GM12878 (cell line): ENCODE results near the gene SMG6. TPM values are rescaled to one million over a fixed set of nuclear protein-coding genes. Genes with fewer than 3 reads are reported as not detected.

Experiments used
- ATAC-seq: fragments of 200-7000 bp; cut with Tn5 transposase; 3 replicates; pipeline ENCODE4 v1.9.1; 2020; ENCODE audit warnings: mild to moderate bottlenecking, moderate library complexity
- BruUV-seq: library from RNA; stranded (reverse); fragments of 400-500 nt; replicated peaks from 2 replicates; lab custom pipeline; 2021; lab: Mats Ljungman, UMichigan
- CTCF ChIA-PET: fragments of 300-600 bp; sonication (Branson Sonifier 250); formaldehyde crosslinking; extraction: SDS; loops from one replicate; lab custom pipeline; 2021; ENCODE audit warnings: inconsistent platforms; lab: Yijun Ruan, JAX
- POLR2A ChIA-PET: fragments of 350-600 bp; formaldehyde crosslinking; extraction: SDS; loops from one replicate; lab custom pipeline; 2021; ENCODE audit warnings: inconsistent platforms; lab: Charles Lee
- RAD21 ChIA-PET: fragments of 300-600 bp; sonication (Branson Sonifier 250); formaldehyde crosslinking; loops from one replicate; lab custom pipeline; 2023; ENCODE audit warnings: antibody characterized with exemption; ENCODE audit not compliant: unreplicated experiment; lab: Charles Lee
- SMC1A ChIA-PET: fragments of 300-600 bp; sonication (Branson Sonifier 250); formaldehyde crosslinking; loops from one replicate; lab custom pipeline; 2023; ENCODE audit not compliant: unreplicated experiment, uncharacterized antibody; lab: Charles Lee
- DNase-seq: peaks from one replicate; pipeline ENCODE4 v3.0.0-alpha.2; 2011; ENCODE audit warnings: low read depth, low spot score
- FAIRE-seq: peaks from 3 replicates; lab custom pipeline; 2011; peaks lifted over from hg19 to GRCh38; lab: Jason Lieb, UNC
- H2AFZ ChIP-seq: 2 replicates; pipeline ENCODE4 v1.6.0; 2011; ENCODE audit warnings: low read depth, low read length, control low read depth; ENCODE audit not compliant: control insufficient read depth
- H3K27ac ChIP-seq: 2 replicates; pipeline ENCODE4 v1.5.1; 2011; ENCODE audit warnings: control low read depth; ENCODE audit not compliant: control insufficient read depth, insufficient read depth
- H3K27me3 ChIP-seq, 2 experiments: replicated peaks in 1 of 2; 2 replicates each; pipeline versions ENCODE4 v1.6.0 to v1.6.1; 2011; ENCODE audit warnings: low read length in 1 of 2; ENCODE audit not compliant: control insufficient read depth in 2 of 2, insufficient read depth in 2 of 2
- H3K36me3 ChIP-seq, 2 experiments: 2 replicates each; pipeline ENCODE4 v1.5.1; 2011; ENCODE audit warnings: low read length in 1 of 2; ENCODE audit not compliant: control insufficient read depth in 2 of 2, insufficient read depth in 2 of 2
- H3K4me1 ChIP-seq: 2 replicates; pipeline ENCODE4 v1.6.1; 2011; ENCODE audit warnings: mild to moderate bottlenecking, low read length, moderate library complexity, mixed read lengths; ENCODE audit not compliant: control insufficient read depth, insufficient read depth
- H3K4me2 ChIP-seq: 2 replicates; pipeline ENCODE4 v1.6.0; 2011; ENCODE audit warnings: control low read depth; ENCODE audit not compliant: control insufficient read depth, insufficient read depth
- H3K4me3 ChIP-seq: fragments of 200-600 bp; sonication (generic); 2 replicates; pipeline ENCODE4 v1.5.1; 2016
- H3K79me2 ChIP-seq: 2 replicates; pipeline ENCODE4 v1.6.0; 2011; ENCODE audit warnings: low read length; ENCODE audit not compliant: control insufficient read depth, insufficient read depth
- H3K9ac ChIP-seq: 2 replicates; pipeline ENCODE4 v1.8.0; 2011; ENCODE audit warnings: low read length, control low read depth, mixed read lengths; ENCODE audit not compliant: control insufficient read depth, insufficient read depth
- H3K9me3 ChIP-seq: replicated peaks from 3 replicates; pipeline ENCODE4 v1.5.1; 2011; ENCODE audit warnings: mild to moderate bottlenecking, low read length; ENCODE audit not compliant: control insufficient read depth, insufficient read depth
- H4K20me1 ChIP-seq: 2 replicates; pipeline ENCODE4 v1.6.0; 2011; ENCODE audit not compliant: control insufficient read depth, insufficient read depth
- CHD4 ChIP-seq: fragments of 200-600 bp; sonication (generic); IDR thresholded peaks from 2 replicates; pipeline ENCODE4 v1.6.1; 2016; ENCODE audit warnings: mild to moderate bottlenecking
- CUX1 ChIP-seq: IDR thresholded peaks from 2 replicates; pipeline ENCODE4 v1.6.1; 2012; ENCODE audit warnings: improper control_type of control experiment, low read depth, low read length; ENCODE audit not compliant: insufficient replicate concordance
- GABPA ChIP-seq: IDR thresholded peaks from 2 replicates; pipeline ENCODE4 v1.6.1; 2014; ENCODE audit warnings: antibody characterized with exemption, low read depth, mild to moderate bottlenecking, inconsistent platforms
- USF1 ChIP-seq: IDR thresholded peaks from 2 replicates; pipeline ENCODE4 v1.6.1; 2011; ENCODE audit warnings: borderline replicate concordance, low read depth, mild to moderate bottlenecking, moderate library complexity, mixed read lengths, low read length; ENCODE audit not compliant: insufficient read depth; ENCODE audit errors: extremely low read length
- ZNF622 ChIP-seq: fragments of 450-650 bp; IDR thresholded peaks from 2 replicates; pipeline ENCODE4 v1.6.1; 2017; ENCODE audit warnings: mild to moderate bottlenecking, inconsistent platforms
- ZZZ3 ChIP-seq: IDR thresholded peaks from 2 replicates; pipeline ENCODE4 v1.6.1; 2011; ENCODE audit warnings: low read depth; ENCODE audit not compliant: control insufficient read depth, insufficient read length
- WGBS: methylation state at CpG from one replicate; pipeline ENCODE4 v1.1.6; 2016; ENCODE audit warnings: low lambda C conversion rate; ENCODE audit not compliant: insufficient replicate concordance, insufficient coverage; ENCODE audit errors: missing lambda C conversion rate; 5-methylcytosine and 5-hydroxymethylcytosine counted together
- in situ Hi-C: fragments of 300-500 bp; cut with MboI; formaldehyde crosslinking; loops from 9 replicates; pipeline ENCODE4 v1.14.3; 2018; ENCODE audit warnings: mixed read lengths
- intact Hi-C: fragments of 100-400 bp; cut with micrococcal nuclease; formaldehyde crosslinking; loops from one replicate; pipeline ENCODE4 v1.14.2; 2022; ENCODE audit not compliant: unreplicated experiment
- polyA plus RNA-seq, 11 experiments: library from polyadenylated mRNA; depleted of rRNA in 4 of 11; unstranded in 6 of 11; stranded (reverse) in 5 of 11; fragments of >200 nt; fragmentation: Nextera tagmentation in 4 of 11; fragmentation: Illumina TruSeq in 1 of 11; extraction: Ambion mirVana in 4 of 11; extraction: Trizol in 1 of 11; gene quantifications; 1 replicate in 1 of 11; 2 replicates in 10 of 11; pipeline versions ENCODE4 v1.2.1 to v1.2.3, GENCODE V29; 2011 to 2016; ENCODE audit warnings: inconsistent platforms in 2 of 11, missing spikeins in 2 of 11, low read depth in 1 of 11
- total RNA-seq, 4 experiments: library from RNA; depleted of rRNA in 3 of 4; stranded (reverse); fragments of >200 nt in 3 of 4; fragmentation: Illumina TruSeq in 1 of 4; extraction: Trizol in 1 of 4; gene quantifications; 2 replicates each; pipeline versions ENCODE4 v1.2.1 to v1.2.3, GENCODE V29; 2013 to 2021
- TF ChIP-seq, protein P1 (sequence below): fragments of 450-650 bp; IDR thresholded peaks from 2 replicates; pipeline ENCODE4 v1.6.1; 2017; ENCODE audit warnings: mild to moderate bottlenecking, moderate library complexity
- TF ChIP-seq, protein P2 (sequence below): fragments of 450-650 bp; IDR thresholded peaks from 2 replicates; pipeline ENCODE4 v1.6.1; 2018; ENCODE audit warnings: borderline replicate concordance, mild to moderate bottlenecking; ENCODE audit not compliant: partially characterized antibody

SMG6 gene
- total and polyA plus RNA-seq, 10 of the 15 experiments (the other 5 are each of a cell fraction or from before 2014, with no cell fraction given): 0.58 to 28.7 (median 15.7) TPM

- Histone ChIP-seq H2AFZ (no peak overlapping the region), H3K36me3 (peaks cover 0 to 3% of the 10 kb centered on the region in 2 experiments; a peak in 1 of 4 replicates), H3K79me2 (no peaks in the 10 kb centered on the region), H3K4me3 (no peak overlapping the region), H3K9ac (no peak overlapping the region), H3K27ac (no peak overlapping the region), H3K4me2 (no peak overlapping the region), H3K27me3 (no peaks in the 10 kb centered on the region), H4K20me1 (no peaks in the 10 kb centered on the region), H3K9me3 (no peaks in the 10 kb centered on the region), H3K4me1 (peaks cover 23% of the 10 kb centered on the region)
- DNase-seq: no peak
- FAIRE-seq: no peak
- POLR2A ChIA-PET: interaction anchor here (0.7 to 7.8 kb wide), 6 partner anchors 8 to 66 kb away, joined by 3 to 67 read pairs (median 4); partner anchors contain the start of gene HIC1
- intact Hi-C loops: no loop called here
- WGBS: 94% methylated on average over 8 of the region's 8 CpGs
- in situ Hi-C loops: no loop called here
- BruUV-seq: no TSS peak
- RAD21 ChIA-PET: interaction anchor here (1.1 to 4.5 kb wide), 3 partner anchors 17 to 124 kb away, joined by 3 to 27 read pairs (median 10); no protein-coding TSS in a partner anchor
- CTCF ChIA-PET: interaction anchor here (0.7 to 8.4 kb wide), 8 partner anchors 8 to 124 kb away, joined by 3 to 65 read pairs (median 12); partner anchors contain the start of gene HIC1
- SMC1A ChIA-PET: interaction anchor here (0.7 to 7.9 kb wide), 11 partner anchors 8 to 117 kb away, joined by 3 to 74 read pairs (median 3); no protein-coding TSS in a partner anchor
- no peak for ATAC-seq
- TF ChIP-seq GABPA: no peak
- TF ChIP-seq, protein P1, sequence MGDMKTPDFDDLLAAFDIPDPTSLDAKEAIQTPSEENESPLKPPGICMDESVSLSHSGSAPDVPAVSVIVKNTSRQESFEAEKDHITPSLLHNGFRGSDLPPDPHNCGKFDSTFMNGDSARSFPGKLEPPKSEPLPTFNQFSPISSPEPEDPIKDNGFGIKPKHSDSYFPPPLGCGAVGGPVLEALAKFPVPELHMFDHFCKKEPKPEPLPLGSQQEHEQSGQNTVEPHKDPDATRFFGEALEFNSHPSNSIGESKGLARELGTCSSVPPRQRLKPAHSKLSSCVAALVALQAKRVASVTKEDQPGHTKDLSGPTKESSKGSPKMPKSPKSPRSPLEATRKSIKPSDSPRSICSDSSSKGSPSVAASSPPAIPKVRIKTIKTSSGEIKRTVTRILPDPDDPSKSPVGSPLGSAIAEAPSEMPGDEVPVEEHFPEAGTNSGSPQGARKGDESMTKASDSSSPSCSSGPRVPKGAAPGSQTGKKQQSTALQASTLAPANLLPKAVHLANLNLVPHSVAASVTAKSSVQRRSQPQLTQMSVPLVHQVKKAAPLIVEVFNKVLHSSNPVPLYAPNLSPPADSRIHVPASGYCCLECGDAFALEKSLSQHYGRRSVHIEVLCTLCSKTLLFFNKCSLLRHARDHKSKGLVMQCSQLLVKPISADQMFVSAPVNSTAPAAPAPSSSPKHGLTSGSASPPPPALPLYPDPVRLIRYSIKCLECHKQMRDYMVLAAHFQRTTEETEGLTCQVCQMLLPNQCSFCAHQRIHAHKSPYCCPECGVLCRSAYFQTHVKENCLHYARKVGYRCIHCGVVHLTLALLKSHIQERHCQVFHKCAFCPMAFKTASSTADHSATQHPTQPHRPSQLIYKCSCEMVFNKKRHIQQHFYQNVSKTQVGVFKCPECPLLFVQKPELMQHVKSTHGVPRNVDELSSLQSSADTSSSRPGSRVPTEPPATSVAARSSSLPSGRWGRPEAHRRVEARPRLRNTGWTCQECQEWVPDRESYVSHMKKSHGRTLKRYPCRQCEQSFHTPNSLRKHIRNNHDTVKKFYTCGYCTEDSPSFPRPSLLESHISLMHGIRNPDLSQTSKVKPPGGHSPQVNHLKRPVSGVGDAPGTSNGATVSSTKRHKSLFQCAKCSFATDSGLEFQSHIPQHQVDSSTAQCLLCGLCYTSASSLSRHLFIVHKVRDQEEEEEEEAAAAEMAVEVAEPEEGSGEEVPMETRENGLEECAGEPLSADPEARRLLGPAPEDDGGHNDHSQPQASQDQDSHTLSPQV: no peak
- no peak for TF ChIP-seq CHD4
- no peak for TF ChIP-seq CUX1
- no peak for TF ChIP-seq ZNF622
- TF ChIP-seq, protein P2, sequence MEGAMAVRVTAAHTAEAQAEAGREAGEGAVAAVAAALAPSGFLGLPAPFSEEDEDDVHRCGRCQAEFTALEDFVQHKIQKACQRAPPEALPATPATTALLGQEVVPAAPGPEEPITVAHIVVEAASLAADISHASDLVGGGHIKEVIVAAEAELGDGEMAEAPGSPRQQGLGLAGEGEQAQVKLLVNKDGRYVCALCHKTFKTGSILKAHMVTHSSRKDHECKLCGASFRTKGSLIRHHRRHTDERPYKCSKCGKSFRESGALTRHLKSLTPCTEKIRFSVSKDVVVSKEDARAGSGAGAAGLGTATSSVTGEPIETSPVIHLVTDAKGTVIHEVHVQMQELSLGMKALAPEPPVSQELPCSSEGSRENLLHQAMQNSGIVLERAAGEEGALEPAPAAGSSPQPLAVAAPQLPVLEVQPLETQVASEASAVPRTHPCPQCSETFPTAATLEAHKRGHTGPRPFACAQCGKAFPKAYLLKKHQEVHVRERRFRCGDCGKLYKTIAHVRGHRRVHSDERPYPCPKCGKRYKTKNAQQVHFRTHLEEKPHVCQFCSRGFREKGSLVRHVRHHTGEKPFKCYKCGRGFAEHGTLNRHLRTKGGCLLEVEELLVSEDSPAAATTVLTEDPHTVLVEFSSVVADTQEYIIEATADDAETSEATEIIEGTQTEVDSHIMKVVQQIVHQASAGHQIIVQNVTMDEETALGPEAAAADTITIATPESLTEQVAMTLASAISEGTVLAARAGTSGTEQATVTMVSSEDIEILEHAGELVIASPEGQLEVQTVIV: no peak
- TF ChIP-seq ZZZ3: no peak
- no peak for TF ChIP-seq USF1
These were observed 182.8 kb downstream of the SMG6 start for GRCh38 chr17:2120586-2121335.
